Measurements from ENCODE around the gene KRTAP20-2. TPM values are rescaled to one million over a fixed set of nuclear protein-coding genes. Genes with fewer than 3 reads are reported as not detected.

Gene KRTAP20-2
- total and polyA plus RNA-seq, 2 donors (not counting 1 experiment from before 2014, with no cell fraction given), result not detected

DNA sequence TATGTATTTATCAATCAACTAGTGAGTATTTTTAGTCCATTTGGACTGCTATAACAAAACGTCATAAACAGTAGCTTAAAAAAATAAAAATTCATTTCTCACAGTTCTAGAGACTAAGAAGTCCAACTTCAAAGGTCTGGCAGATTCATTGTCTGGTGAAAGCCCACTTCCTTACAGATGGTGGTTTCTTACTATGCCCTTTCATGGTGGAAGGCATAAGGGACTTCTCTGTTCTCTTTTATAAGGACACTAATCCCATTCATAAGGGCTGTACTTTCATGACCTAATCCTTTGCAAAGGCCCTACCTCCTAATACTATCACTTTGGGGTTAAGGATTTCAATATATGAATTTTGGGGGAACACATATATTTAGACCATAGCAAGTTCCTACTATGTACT, 45.6 kb downstream of the KRTAP20-2 start:
- no peaks in the 10 kb centered on the region for H3K36me3 ChIP-seq (ENCODE audit: control insufficient read depth, insufficient read depth, low read length)
- H3K27me3 ChIP-seq (ENCODE audit: control insufficient read depth, insufficient read depth, low read length), result no peaks in the 10 kb centered on the region
- no peaks in the 10 kb centered on the region for H3K4me1 ChIP-seq (ENCODE audit: control insufficient read depth, extremely low read depth, insufficient read depth, low read length)
- no peaks in the 10 kb centered on the region for H3K9me3 ChIP-seq (ENCODE audit: control insufficient read depth, insufficient read depth, low read depth, low read length)
- TF ChIP-seq, protein P1, sequence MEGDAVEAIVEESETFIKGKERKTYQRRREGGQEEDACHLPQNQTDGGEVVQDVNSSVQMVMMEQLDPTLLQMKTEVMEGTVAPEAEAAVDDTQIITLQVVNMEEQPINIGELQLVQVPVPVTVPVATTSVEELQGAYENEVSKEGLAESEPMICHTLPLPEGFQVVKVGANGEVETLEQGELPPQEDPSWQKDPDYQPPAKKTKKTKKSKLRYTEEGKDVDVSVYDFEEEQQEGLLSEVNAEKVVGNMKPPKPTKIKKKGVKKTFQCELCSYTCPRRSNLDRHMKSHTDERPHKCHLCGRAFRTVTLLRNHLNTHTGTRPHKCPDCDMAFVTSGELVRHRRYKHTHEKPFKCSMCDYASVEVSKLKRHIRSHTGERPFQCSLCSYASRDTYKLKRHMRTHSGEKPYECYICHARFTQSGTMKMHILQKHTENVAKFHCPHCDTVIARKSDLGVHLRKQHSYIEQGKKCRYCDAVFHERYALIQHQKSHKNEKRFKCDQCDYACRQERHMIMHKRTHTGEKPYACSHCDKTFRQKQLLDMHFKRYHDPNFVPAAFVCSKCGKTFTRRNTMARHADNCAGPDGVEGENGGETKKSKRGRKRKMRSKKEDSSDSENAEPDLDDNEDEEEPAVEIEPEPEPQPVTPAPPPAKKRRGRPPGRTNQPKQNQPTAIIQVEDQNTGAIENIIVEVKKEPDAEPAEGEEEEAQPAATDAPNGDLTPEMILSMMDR (conservative IDR thresholded peaks at IDR 0.05 in 1 of 2, IDR thresholded peaks at IDR 0.05 in 1 of 2; ENCODE audit: low read depth in 1 of 2, low read length in 2 of 2), result no peak
- no peak for TF ChIP-seq EZH2 (IDR thresholded peaks at IDR 0.05; ENCODE audit: low read length, missing control alignments)
- H3K9ac ChIP-seq (ENCODE audit: insufficient read depth, low read length), result no peak overlapping the region
- no peak overlapping the region for H2AFZ ChIP-seq (ENCODE audit: low read length)
- no peak overlapping the region for H3K4me2 ChIP-seq (ENCODE audit: extremely low read depth, insufficient read depth, low read length)
- H3K79me2 ChIP-seq (ENCODE audit: control insufficient read depth, insufficient read depth, low read length), result no peaks in the 10 kb centered on the region
- no peak overlapping the region for H3K27ac ChIP-seq (ENCODE audit: insufficient read depth, low read length)
- DNase-seq (ENCODE audit: low read depth in 2 of 2), result no peak
- H3K4me3 ChIP-seq (replicated peaks in 1 of 4; ENCODE audit: control extremely low read depth in 1 of 4, insufficient read depth in 1 of 4, low read depth in 3 of 4, low read length in 4 of 4), result no peak overlapping the region
- no peaks in the 10 kb centered on the region for H4K20me1 ChIP-seq (ENCODE audit: control insufficient read depth, extremely low read depth, insufficient read depth, low read length)

DNA sequence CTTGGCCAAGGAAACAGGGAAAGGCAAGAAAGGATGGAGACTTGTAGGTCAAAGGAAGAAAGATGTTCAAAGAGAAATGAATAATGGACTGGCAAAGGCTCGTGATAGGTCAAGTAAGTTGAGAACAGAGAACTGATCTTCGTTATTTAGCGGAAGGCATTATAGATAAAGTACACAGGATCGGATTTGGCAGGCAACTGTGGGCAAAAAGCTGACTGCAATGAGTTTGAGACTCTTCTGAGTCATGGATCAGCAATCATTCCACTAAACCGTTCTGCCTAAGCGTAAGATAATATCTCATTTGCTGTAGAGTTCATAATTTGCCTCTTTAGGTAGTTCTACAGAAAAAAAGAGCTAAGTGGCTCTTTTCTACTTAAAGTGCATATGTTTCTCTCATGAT, 49.5 kb downstream of the KRTAP20-2 start:
- no peak overlapping the region for H3K4me3 ChIP-seq (replicated peaks in 1 of 4; ENCODE audit: control extremely low read depth in 1 of 4, insufficient read depth in 1 of 4, low read depth in 3 of 4, low read length in 4 of 4)
- no peaks in the 10 kb centered on the region for H3K27me3 ChIP-seq (ENCODE audit: control insufficient read depth, insufficient read depth, low read length)
- H4K20me1 ChIP-seq (ENCODE audit: control insufficient read depth, extremely low read depth, insufficient read depth, low read length), result no peaks in the 10 kb centered on the region
- H3K36me3 ChIP-seq (ENCODE audit: control insufficient read depth, insufficient read depth, low read length), result no peaks in the 10 kb centered on the region
- H3K4me1 ChIP-seq (ENCODE audit: control insufficient read depth, extremely low read depth, insufficient read depth, low read length), result no peaks in the 10 kb centered on the region
- H3K9me3 ChIP-seq (ENCODE audit: control insufficient read depth, insufficient read depth, low read depth, low read length), result no peaks in the 10 kb centered on the region
- H2AFZ ChIP-seq (ENCODE audit: low read length), result no peak overlapping the region
- H3K9ac ChIP-seq (ENCODE audit: insufficient read depth, low read length), result no peak overlapping the region
- no peaks in the 10 kb centered on the region for H3K79me2 ChIP-seq (ENCODE audit: control insufficient read depth, insufficient read depth, low read length)
- TF ChIP-seq, protein P1 (conservative IDR thresholded peaks at IDR 0.05 in 1 of 2, IDR thresholded peaks at IDR 0.05 in 1 of 2; ENCODE audit: low read depth in 1 of 2, low read length in 2 of 2), result no peak
- no peak for TF ChIP-seq EZH2 (IDR thresholded peaks at IDR 0.05; ENCODE audit: low read length, missing control alignments)
- H3K4me2 ChIP-seq (ENCODE audit: extremely low read depth, insufficient read depth, low read length), result no peak overlapping the region
- H3K27ac ChIP-seq (ENCODE audit: insufficient read depth, low read length), result no peak overlapping the region
- no peak for DNase-seq (ENCODE audit: low read depth in 2 of 2)

Other genes with a start within 250 kb of the KRTAP20-2 start
- not detected in 2 replicates for gene KRTAP13-1, start 239.2 kb upstream of the KRTAP20-2 start, total RNA-seq
- gene KRTAP13-1, start 239.2 kb upstream of the KRTAP20-2 start, polyA plus RNA-seq, result not detected in 2 replicates
- not detected in 2 replicates for gene KRTAP13-3, start 209.3 kb upstream of the KRTAP20-2 start, total RNA-seq
- gene KRTAP13-3, start 209.3 kb upstream of the KRTAP20-2 start, polyA plus RNA-seq, result not detected in 2 replicates
- not detected in 2 replicates for gene KRTAP13-4, start 205.0 kb upstream of the KRTAP20-2 start, total RNA-seq
- gene KRTAP13-4, start 205.0 kb upstream of the KRTAP20-2 start, polyA plus RNA-seq, result not detected in 2 replicates
- not detected in 2 replicates for gene KRTAP15-1, start 194.9 kb upstream of the KRTAP20-2 start, total RNA-seq
- not detected in 2 replicates for gene KRTAP15-1, start 194.9 kb upstream of the KRTAP20-2 start, polyA plus RNA-seq
- gene KRTAP19-1, start 154.8 kb upstream of the KRTAP20-2 start, total RNA-seq, result not detected in 2 replicates
- not detected in 2 replicates for gene KRTAP19-1, start 154.8 kb upstream of the KRTAP20-2 start, polyA plus RNA-seq
- gene KRTAP19-2, start 147.8 kb upstream of the KRTAP20-2 start, total RNA-seq, result not detected in 2 replicates
- not detected in 2 replicates for gene KRTAP19-2, start 147.8 kb upstream of the KRTAP20-2 start, polyA plus RNA-seq
- not detected in 2 replicates for gene KRTAP19-3, start 143.2 kb upstream of the KRTAP20-2 start, total RNA-seq
- gene KRTAP19-3, start 143.2 kb upstream of the KRTAP20-2 start, polyA plus RNA-seq, result not detected in 2 replicates
- not detected in 2 replicates for gene KRTAP19-4, start 138.0 kb upstream of the KRTAP20-2 start, total RNA-seq
- gene KRTAP19-4, start 138.0 kb upstream of the KRTAP20-2 start, polyA plus RNA-seq, result not detected in 2 replicates
- not detected in 2 replicates for gene KRTAP19-5, start 133.1 kb upstream of the KRTAP20-2 start, total RNA-seq
- not detected in 2 replicates for gene KRTAP19-5, start 133.1 kb upstream of the KRTAP20-2 start, polyA plus RNA-seq
- gene KRTAP19-6, start 93.3 kb upstream of the KRTAP20-2 start, total RNA-seq, result not detected in 2 replicates
- not detected in 2 replicates for gene KRTAP19-6, start 93.3 kb upstream of the KRTAP20-2 start, polyA plus RNA-seq
- not detected in 2 replicates for gene KRTAP19-7, start 73.9 kb upstream of the KRTAP20-2 start, total RNA-seq
- gene KRTAP19-7, start 73.9 kb upstream of the KRTAP20-2 start, polyA plus RNA-seq, result not detected in 2 replicates
- not detected in 2 replicates for gene KRTAP22-2, start 44.8 kb upstream of the KRTAP20-2 start, total RNA-seq
- not detected in 2 replicates for gene KRTAP22-2, start 44.8 kb upstream of the KRTAP20-2 start, polyA plus RNA-seq
- not detected in 2 replicates for gene KRTAP6-3, start 42.8 kb upstream of the KRTAP20-2 start, total RNA-seq
- gene KRTAP6-3, start 42.8 kb upstream of the KRTAP20-2 start, polyA plus RNA-seq, result not detected in 2 replicates
- not detected in 2 replicates for gene KRTAP6-2, start 36.3 kb upstream of the KRTAP20-2 start, total RNA-seq
- gene KRTAP6-2, start 36.3 kb upstream of the KRTAP20-2 start, polyA plus RNA-seq, result not detected in 2 replicates
- gene KRTAP22-1, start 34.1 kb upstream of the KRTAP20-2 start, total RNA-seq, result not detected in 2 replicates
- gene KRTAP22-1, start 34.1 kb upstream of the KRTAP20-2 start, polyA plus RNA-seq, result not detected in 2 replicates
- gene KRTAP6-1, start 21.3 kb upstream of the KRTAP20-2 start, total RNA-seq, result not detected in 2 replicates
- not detected in 2 replicates for gene KRTAP6-1, start 21.3 kb upstream of the KRTAP20-2 start, polyA plus RNA-seq
- gene KRTAP20-1, start 18.8 kb upstream of the KRTAP20-2 start, total RNA-seq, result not detected in 2 replicates
- gene KRTAP20-1, start 18.8 kb upstream of the KRTAP20-2 start, polyA plus RNA-seq, result not detected in 2 replicates
- not detected in 2 replicates for gene KRTAP20-4, start 14.6 kb upstream of the KRTAP20-2 start, total RNA-seq
- gene KRTAP20-4, start 14.6 kb upstream of the KRTAP20-2 start, polyA plus RNA-seq, result not detected in 2 replicates
- gene KRTAP20-3, start 7.7 kb downstream of the KRTAP20-2 start, total RNA-seq, result not detected in 2 replicates
- not detected in 2 replicates for gene KRTAP20-3, start 7.7 kb downstream of the KRTAP20-2 start, polyA plus RNA-seq
- not detected in 2 replicates for gene KRTAP21-3, start 83.6 kb downstream of the KRTAP20-2 start, total RNA-seq
- not detected in 2 replicates for gene KRTAP21-3, start 83.6 kb downstream of the KRTAP20-2 start, polyA plus RNA-seq
- not detected in 2 replicates for gene KRTAP21-2, start 112.1 kb downstream of the KRTAP20-2 start, total RNA-seq
- gene KRTAP21-2, start 112.1 kb downstream of the KRTAP20-2 start, polyA plus RNA-seq, result not detected in 2 replicates
- gene KRTAP21-1, start 120.2 kb downstream of the KRTAP20-2 start, total RNA-seq, result not detected in 2 replicates
- gene KRTAP21-1, start 120.2 kb downstream of the KRTAP20-2 start, polyA plus RNA-seq, result not detected in 2 replicates
- gene KRTAP8-1, start 178.1 kb downstream of the KRTAP20-2 start, total RNA-seq, result not detected in 2 replicates
- not detected in 2 replicates for gene KRTAP8-1, start 178.1 kb downstream of the KRTAP20-2 start, polyA plus RNA-seq
- not detected in 2 replicates for gene KRTAP7-1, start 194.6 kb downstream of the KRTAP20-2 start, total RNA-seq
- not detected in 2 replicates for gene KRTAP7-1, start 194.6 kb downstream of the KRTAP20-2 start, polyA plus RNA-seq
- not detected in 2 replicates for gene KRTAP11-1, start 246.4 kb downstream of the KRTAP20-2 start, total RNA-seq
- not detected in 2 replicates for gene KRTAP11-1, start 246.4 kb downstream of the KRTAP20-2 start, polyA plus RNA-seq

Data from fibroblast of lung (primary cell).